Upper lobe of right lung (tissue), 1 donor: ENCODE measurements around the gene HIPK2. TPM values are rescaled to one million over a fixed set of nuclear protein-coding genes. Genes with fewer than 3 reads are reported as not detected.

Source experiments
- ATAC-seq: fragments of 200-7000 bp; cut with Tn5 transposase; one replicate; pipeline ENCODE4 v1.9.1; 2020; ENCODE audit warnings: mild to moderate bottlenecking, moderate library complexity
- DNase-seq: peaks from one replicate; pipeline ENCODE4 v3.0.0-alpha.2; 2020
- H3K27ac ChIP-seq: fragments of 200-600 bp; one replicate; pipeline ENCODE4 v1.8.0; 2022
- H3K27me3 ChIP-seq: fragments of 200-600 bp; one replicate; pipeline ENCODE4 v1.8.0; 2022; ENCODE audit warnings: mild to moderate bottlenecking
- H3K36me3 ChIP-seq: fragments of 200-600 bp; one replicate; pipeline ENCODE4 v1.8.0; 2022
- H3K4me1 ChIP-seq: fragments of 200-600 bp; one replicate; pipeline ENCODE4 v1.8.0; 2022
- H3K4me3 ChIP-seq: fragments of 200-600 bp; one replicate; pipeline ENCODE4 v1.8.0; 2022; ENCODE audit warnings: mild to moderate bottlenecking
- H3K9me3 ChIP-seq: fragments of 200-600 bp; one replicate; pipeline ENCODE4 v1.8.0; 2022
- intact Hi-C: fragments of 100-400 bp; cut with DNase I; formaldehyde crosslinking; loops from one replicate; pipeline ENCODE4 v1.11.0; 2022
- total RNA-seq: library from RNA; stranded (reverse); fragmentation: NEBNext Ultra II Directional; extraction: Animal tissue kit (Norgen Biotek cat#: 25700); gene quantifications from one replicate; pipeline ENCODE4 v1.2.1, GENCODE V29; 2021
- TF ChIP-seq, protein P1 (sequence below): fragments of 200-600 bp; IDR thresholded peaks from one replicate; pipeline ENCODE4 v1.8.0; 2022; ENCODE audit warnings: antibody characterized with exemption
- donor health status: DM: no; HTN: yes; CAD: no; lungs with severe emphysema.

Gene HIPK2
- total RNA-seq, 1 donor from 2014 or later: 64.3 TPM

DNA sequence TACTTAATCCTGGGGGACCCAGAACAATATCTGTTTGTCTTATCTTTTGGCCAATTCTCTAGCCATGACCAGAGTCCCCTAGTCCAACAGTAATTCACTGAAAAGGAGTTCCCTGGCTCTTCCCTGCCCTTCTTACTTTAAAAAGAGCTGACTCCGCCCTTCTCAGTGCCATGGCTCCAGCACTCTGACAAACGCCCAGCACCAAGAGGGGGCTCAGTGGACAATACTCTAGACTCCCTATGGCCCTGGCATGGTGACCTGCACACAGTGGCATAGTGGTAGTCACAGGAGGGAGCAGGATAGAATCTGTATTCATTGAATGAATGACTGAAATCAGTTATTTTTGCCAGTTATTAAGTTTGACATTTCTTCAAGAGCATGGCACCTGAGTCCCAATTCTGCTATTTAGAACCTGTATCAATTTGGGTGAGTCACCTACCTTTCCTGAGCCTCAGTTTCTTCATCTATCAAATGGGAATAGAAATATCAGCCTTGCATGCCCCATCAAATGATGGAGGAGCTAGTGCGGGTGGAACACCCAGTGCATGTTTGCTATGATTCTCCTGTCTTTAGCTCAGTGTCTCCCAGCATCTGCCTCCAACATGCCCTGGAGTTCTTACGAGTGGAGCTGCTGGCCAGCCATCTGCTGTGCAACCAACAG lies 184.9 kb downstream of the HIPK2 start:
- Histone ChIP-seq H3K4me1 (no peaks in the 10 kb centered on the region), H3K27ac (no peak overlapping the region), H3K9me3 (no peaks in the 10 kb centered on the region), H3K36me3 (peaks cover 78% of the 10 kb centered on the region), H3K27me3 (no peaks in the 10 kb centered on the region), H3K4me3 (no peak overlapping the region)
- ATAC-seq (no peak), DNase-seq (no peak)
- intact Hi-C loops: no loop called here
- TF ChIP-seq, protein P1, sequence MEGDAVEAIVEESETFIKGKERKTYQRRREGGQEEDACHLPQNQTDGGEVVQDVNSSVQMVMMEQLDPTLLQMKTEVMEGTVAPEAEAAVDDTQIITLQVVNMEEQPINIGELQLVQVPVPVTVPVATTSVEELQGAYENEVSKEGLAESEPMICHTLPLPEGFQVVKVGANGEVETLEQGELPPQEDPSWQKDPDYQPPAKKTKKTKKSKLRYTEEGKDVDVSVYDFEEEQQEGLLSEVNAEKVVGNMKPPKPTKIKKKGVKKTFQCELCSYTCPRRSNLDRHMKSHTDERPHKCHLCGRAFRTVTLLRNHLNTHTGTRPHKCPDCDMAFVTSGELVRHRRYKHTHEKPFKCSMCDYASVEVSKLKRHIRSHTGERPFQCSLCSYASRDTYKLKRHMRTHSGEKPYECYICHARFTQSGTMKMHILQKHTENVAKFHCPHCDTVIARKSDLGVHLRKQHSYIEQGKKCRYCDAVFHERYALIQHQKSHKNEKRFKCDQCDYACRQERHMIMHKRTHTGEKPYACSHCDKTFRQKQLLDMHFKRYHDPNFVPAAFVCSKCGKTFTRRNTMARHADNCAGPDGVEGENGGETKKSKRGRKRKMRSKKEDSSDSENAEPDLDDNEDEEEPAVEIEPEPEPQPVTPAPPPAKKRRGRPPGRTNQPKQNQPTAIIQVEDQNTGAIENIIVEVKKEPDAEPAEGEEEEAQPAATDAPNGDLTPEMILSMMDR: no peak

DNA sequence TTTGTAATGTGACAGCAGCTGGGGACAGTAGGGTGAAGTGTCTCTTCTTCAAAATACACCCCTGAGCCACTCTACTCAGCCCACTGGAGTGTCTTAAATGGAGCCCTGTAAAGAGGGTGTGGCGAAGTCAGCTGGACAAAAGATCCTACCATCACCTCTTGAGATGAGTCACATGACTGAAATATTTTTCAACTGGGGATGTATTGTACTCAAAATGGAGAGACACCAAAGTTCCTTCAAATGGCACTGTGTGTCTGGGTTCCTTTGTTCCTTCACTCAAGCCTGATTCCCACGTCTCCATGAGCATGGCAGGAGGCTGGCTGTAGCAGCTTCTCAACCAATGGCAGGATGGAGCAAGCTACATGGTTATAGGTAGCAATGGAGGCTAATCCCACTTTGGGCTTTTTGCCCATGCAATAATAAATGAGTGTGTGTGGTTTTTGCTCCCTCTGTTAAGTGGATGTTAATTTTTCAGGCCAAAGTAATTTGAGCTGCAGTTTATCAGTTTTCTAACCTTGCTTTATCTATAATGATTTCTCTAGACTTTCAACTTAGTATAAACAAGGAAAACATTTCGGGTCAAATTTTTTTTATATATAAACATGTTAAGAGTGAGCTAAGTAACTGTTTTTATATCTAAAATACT lies 186.1 kb downstream of the HIPK2 start:
- Histone ChIP-seq H3K27ac (no peak overlapping the region), H3K4me1 (no peaks in the 10 kb centered on the region), H3K27me3 (no peaks in the 10 kb centered on the region), H3K4me3 (no peak overlapping the region), H3K9me3 (no peaks in the 10 kb centered on the region), H3K36me3 (peaks cover 74% of the 10 kb centered on the region)
- DNase-seq (no peak), ATAC-seq (no peak)
- TF ChIP-seq, protein P1: no peak
- intact Hi-C loops: no loop called here

DNA sequence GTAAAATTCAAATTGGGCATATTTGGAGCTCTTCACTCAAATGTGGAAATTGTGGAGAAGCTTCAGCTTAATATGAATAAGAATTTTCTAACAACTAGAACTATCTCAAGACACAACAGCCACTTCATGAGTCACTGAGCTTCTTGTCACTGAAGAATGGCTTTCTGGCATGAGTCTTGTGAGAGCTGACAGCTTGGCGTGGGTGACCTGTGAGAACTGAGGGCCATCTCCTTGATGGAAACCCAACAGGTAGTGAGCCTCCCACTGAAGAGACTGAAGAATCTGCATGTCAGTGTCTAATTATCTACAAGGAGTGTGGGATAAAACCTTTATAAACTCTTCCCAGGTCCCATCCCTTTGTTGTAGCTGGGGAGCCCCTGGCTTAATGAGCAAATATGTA lies 188.3 kb downstream of the HIPK2 start:
- no peaks in the 10 kb centered on the region for H3K27me3 ChIP-seq
- no peaks in the 10 kb centered on the region for H3K9me3 ChIP-seq
- no peaks in the 10 kb centered on the region for H3K4me1 ChIP-seq
- no peak overlapping the region for H3K27ac ChIP-seq
- intact Hi-C loops: no loop called here
- H3K36me3 ChIP-seq: peaks cover 61% of the 10 kb centered on the region
- H3K4me3 ChIP-seq: no peak overlapping the region
- DNase-seq (no peak), ATAC-seq (no peak)
- TF ChIP-seq, protein P1: no peak

DNA sequence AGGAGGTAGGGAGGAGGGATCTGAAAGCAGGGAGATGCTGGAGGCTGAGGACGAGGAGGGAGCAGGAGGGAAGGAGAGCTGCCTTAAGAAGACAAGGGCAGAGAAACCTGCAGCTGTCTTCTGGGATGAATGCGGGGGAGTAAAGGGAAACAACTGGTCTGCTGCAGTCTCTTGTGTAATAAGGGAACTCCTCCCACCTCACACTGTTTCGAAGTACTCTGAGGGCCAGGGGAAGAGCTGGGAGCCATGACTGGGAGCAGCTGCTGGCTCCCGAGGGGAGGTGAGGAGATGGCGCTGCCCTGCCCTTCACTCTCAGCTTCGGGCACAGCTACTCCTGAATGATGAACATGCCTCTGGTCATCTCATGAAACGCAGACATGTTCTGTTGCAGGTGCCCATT lies 189.2 kb downstream of the HIPK2 start:
- TF ChIP-seq, protein P1: no peak
- Histone ChIP-seq H3K27me3 (no peaks in the 10 kb centered on the region), H3K4me3 (no peak overlapping the region), H3K9me3 (no peaks in the 10 kb centered on the region), H3K36me3 (peaks cover 61% of the 10 kb centered on the region), H3K27ac (no peak overlapping the region), H3K4me1 (no peaks in the 10 kb centered on the region)
- ATAC-seq (peak; percentile 90), DNase-seq (no peak)
- intact Hi-C loops: no loop called here

DNA sequence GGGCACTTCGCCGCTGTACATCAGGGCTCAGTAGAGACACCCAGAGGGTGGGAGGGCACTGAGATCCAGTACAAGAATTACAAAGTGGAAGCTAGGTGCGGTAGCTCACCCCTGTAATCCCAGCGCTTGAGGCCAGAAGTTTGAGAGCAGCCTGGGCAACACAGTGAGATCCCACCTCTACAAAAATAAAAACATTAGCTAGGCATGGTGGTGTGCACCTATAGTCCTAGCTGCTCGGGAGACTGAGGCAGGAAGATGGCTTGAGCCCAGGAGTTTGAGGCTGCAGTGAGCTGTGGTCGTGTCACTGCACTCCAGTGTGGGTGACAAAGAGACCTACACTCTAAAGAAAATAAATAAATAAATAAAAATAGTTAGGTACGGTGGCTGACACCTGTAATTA lies 190.3 kb downstream of the HIPK2 start:
- Histone ChIP-seq H3K4me3 (no peak overlapping the region), H3K4me1 (no peaks in the 10 kb centered on the region), H3K36me3 (peaks cover 61% of the 10 kb centered on the region), H3K27me3 (no peaks in the 10 kb centered on the region), H3K27ac (no peak overlapping the region), H3K9me3 (no peaks in the 10 kb centered on the region)
- DNase-seq (no peak), ATAC-seq (no peak)
- intact Hi-C loops: no loop called here
- TF ChIP-seq, protein P1: no peak
